Left ventricle myocardium inferior (tissue), 1 donor: ENCODE data around the gene PDLIM5. TPM values are rescaled to one million over a fixed set of nuclear protein-coding genes. Genes with fewer than 3 reads are reported as not detected.
"Not testable (repeated sequence)": the region's sequence is repeated elsewhere in the genome, so short reads cannot be mapped to it uniquely, and the experiment has no call there.

Source experiments
- DNase-seq: peaks from one replicate; pipeline ENCODE4 v3.0.0-alpha.2; 2020
- H3K27ac ChIP-seq: fragments of 200-600 bp; replicated peaks from 2 replicates; pipeline ENCODE4 v1.8.0; 2021
- H3K27me3 ChIP-seq: fragments of 200-600 bp; 2 replicates; pipeline ENCODE4 v1.8.0; 2021; ENCODE audit warnings: low read depth
- H3K36me3 ChIP-seq: fragments of 200-600 bp; 2 replicates; pipeline ENCODE4 v1.8.0; 2021
- H3K4me1 ChIP-seq: fragments of 200-600 bp; 2 replicates; pipeline ENCODE4 v1.8.0; 2021
- H3K4me3 ChIP-seq: fragments of 200-600 bp; 2 replicates; pipeline ENCODE4 v1.8.0; 2021; ENCODE audit warnings: mild to moderate bottlenecking, moderate library complexity
- H3K9me3 ChIP-seq: fragments of 200-600 bp; replicated peaks from 2 replicates; pipeline ENCODE4 v1.8.0; 2021
- CTCF ChIP-seq: fragments of 200-600 bp; IDR thresholded peaks from 2 replicates; pipeline ENCODE4 v1.8.0; 2021; ENCODE audit warnings: antibody characterized with exemption, mild to moderate bottlenecking, borderline replicate concordance
- intact Hi-C: fragments of 100-400 bp; cut with micrococcal nuclease; formaldehyde crosslinking; loops from one replicate; pipeline ENCODE4 v1.11.0; 2022
- total RNA-seq: library from RNA; stranded (reverse); fragmentation: NEBNext Ultra II Directional; extraction: Animal tissue kit (Norgen Biotek cat#: 25700); gene quantifications from one replicate; pipeline ENCODE4 v1.2.1, GENCODE V29; 2021
- donor health status: DM: no; HTN: yes; CAD: no; lungs with severe emphysema.

The PDLIM5 gene
- total RNA-seq, 1 donor from 2014 or later: 982 TPM

- Histone ChIP-seq H3K36me3 (peaks cover 6% of the 10 kb centered on the region), H3K27ac (peak overlapping the region; percentile 82), H3K4me1 (peaks cover 77% of the 10 kb centered on the region), H3K9me3 (no peaks in the 10 kb centered on the region), H3K27me3 (no peaks in the 10 kb centered on the region), H3K4me3 (no peak overlapping the region)
- intact Hi-C loops: no loop called here
- no peak for DNase-seq
- no peak for TF ChIP-seq CTCF
Observed at GRCh38 chr4:94551643-94552564, 100.2 kb downstream of the PDLIM5 start.

- H3K27ac ChIP-seq, DNase-seq, intact Hi-C loops, H3K9me3 ChIP-seq, H3K27me3 ChIP-seq, H3K4me3 ChIP-seq, H3K36me3 ChIP-seq: not testable (repeated sequence)
- H3K4me1 ChIP-seq: peaks cover 75% of the 10 kb centered on the region
Observed at GRCh38 chr4:94556047-94556446, 104.3 kb downstream of the PDLIM5 start.

GRCh38 chr4:94557632-94558031 lies 105.9 kb downstream of the PDLIM5 start:
- DNase-seq, H3K27me3 ChIP-seq, H3K9me3 ChIP-seq, intact Hi-C loops, H3K27ac ChIP-seq, H3K36me3 ChIP-seq, H3K4me3 ChIP-seq: not testable (repeated sequence)
- H3K4me1 ChIP-seq: peaks cover 75% of the 10 kb centered on the region

GRCh38 chr4:94558392-94558904 lies 106.7 kb downstream of the PDLIM5 start:
- peak overlapping the region; percentile 74 for H3K27ac ChIP-seq
- intact Hi-C loops: no loop called here
- H3K9me3 ChIP-seq: no peaks in the 10 kb centered on the region
- TF ChIP-seq CTCF: no peak
- peaks cover 75% of the 10 kb centered on the region for H3K4me1 ChIP-seq
- no peak for DNase-seq
- no peaks in the 10 kb centered on the region for H3K27me3 ChIP-seq
- H3K4me3 ChIP-seq: no peak overlapping the region
- peaks cover 6% of the 10 kb centered on the region for H3K36me3 ChIP-seq

GRCh38 chr4:94559351-94559806 lies 107.6 kb downstream of the PDLIM5 start:
- no peak for DNase-seq
- peak overlapping the region; percentile 5 for H3K4me3 ChIP-seq
- no peak for TF ChIP-seq CTCF
- peaks cover 75% of the 10 kb centered on the region for H3K4me1 ChIP-seq
- intact Hi-C loops: no loop called here
- peak overlapping the region; percentile 74 for H3K27ac ChIP-seq
- H3K9me3 ChIP-seq: no peaks in the 10 kb centered on the region
- H3K27me3 ChIP-seq: no peaks in the 10 kb centered on the region
- no peaks in the 10 kb centered on the region for H3K36me3 ChIP-seq

GRCh38 chr4:94561249-94562024 lies 109.7 kb downstream of the PDLIM5 start:
- Histone ChIP-seq H3K4me1 (peaks cover 91% of the 10 kb centered on the region), H3K36me3 (no peaks in the 10 kb centered on the region), H3K9me3 (no peaks in the 10 kb centered on the region), H3K4me3 (peak overlapping the region; percentile 22), H3K27ac (peak overlapping the region; percentile 74), H3K27me3 (no peaks in the 10 kb centered on the region)
- no peak for TF ChIP-seq CTCF
- intact Hi-C loops: no loop called here
- DNase-seq: no peak
